ENCODE data around the gene GCC2. TPM values are rescaled to one million over a fixed set of nuclear protein-coding genes. Genes with fewer than 3 reads are reported as not detected.

GCC2 gene
- total and polyA plus RNA-seq, 2 of the 13 experiments (the other 11 are each of a cell fraction or from before 2014, with no cell fraction given) = 17.6 to 22.5 TPM

GRCh38 chr2:108417254-108417653 lies 31.8 kb upstream of the GCC2 start (continued):
- TF ChIP-seq EEA1 (CRISPR knock-in tag; IDR thresholded peaks at IDR 0.05; ENCODE audit: borderline replicate concordance) (no peak), NFAT5 (CRISPR knock-in tag; IDR thresholded peaks at IDR 0.05) (no peak), PHF20 (CRISPR knock-in tag; IDR thresholded peaks at IDR 0.05) (no peak), ZBTB20 (CRISPR knock-in tag; IDR thresholded peaks at IDR 0.05; ENCODE audit: borderline replicate concordance, low read depth) (no peak), FOSL2 (CRISPR knock-in tag; IDR thresholded peaks at IDR 0.05) (peak; percentile 47), CTCF (CRISPR knock-in tag; IDR thresholded peaks at IDR 0.05) (peak; percentile 93), ZBTB33 (CRISPR knock-in tag; IDR thresholded peaks at IDR 0.05) (no peak), ZNF564 (CRISPR knock-in tag; IDR thresholded peaks at IDR 0.05) (no peak), REPIN1 (CRISPR knock-in tag; IDR thresholded peaks at IDR 0.05; ENCODE audit: borderline replicate concordance, low read depth) (peak; percentile 54; the same call in 1 of the 2 replicates), ARID4A (CRISPR knock-in tag; IDR thresholded peaks at IDR 0.05; ENCODE audit: borderline replicate concordance) (no peak), GRHL1 (CRISPR knock-in tag; conservative IDR thresholded peaks at IDR 0.05) (no peak), HHEX (CRISPR knock-in tag; IDR thresholded peaks at IDR 0.05) (no peak), STAG1 (CRISPR knock-in tag; IDR thresholded peaks at IDR 0.05) (peak; percentile 89), WIZ (CRISPR knock-in tag; IDR thresholded peaks at IDR 0.05) (no peak), ZNF33A (CRISPR knock-in tag; IDR thresholded peaks at IDR 0.05; ENCODE audit: borderline replicate concordance) (no peak)
